ENCODE data around the gene ANKRD44. TPM values are rescaled to one million over a fixed set of nuclear protein-coding genes. Genes with fewer than 3 reads are reported as not detected.
"Not testable (repeated sequence)": the region's sequence is repeated elsewhere in the genome, so short reads cannot be mapped to it uniquely, and the experiment has no call there.

The ANKRD44 gene
- total RNA-seq, 1 experiment from 2014 or later, result 7.1 TPM

DNA sequence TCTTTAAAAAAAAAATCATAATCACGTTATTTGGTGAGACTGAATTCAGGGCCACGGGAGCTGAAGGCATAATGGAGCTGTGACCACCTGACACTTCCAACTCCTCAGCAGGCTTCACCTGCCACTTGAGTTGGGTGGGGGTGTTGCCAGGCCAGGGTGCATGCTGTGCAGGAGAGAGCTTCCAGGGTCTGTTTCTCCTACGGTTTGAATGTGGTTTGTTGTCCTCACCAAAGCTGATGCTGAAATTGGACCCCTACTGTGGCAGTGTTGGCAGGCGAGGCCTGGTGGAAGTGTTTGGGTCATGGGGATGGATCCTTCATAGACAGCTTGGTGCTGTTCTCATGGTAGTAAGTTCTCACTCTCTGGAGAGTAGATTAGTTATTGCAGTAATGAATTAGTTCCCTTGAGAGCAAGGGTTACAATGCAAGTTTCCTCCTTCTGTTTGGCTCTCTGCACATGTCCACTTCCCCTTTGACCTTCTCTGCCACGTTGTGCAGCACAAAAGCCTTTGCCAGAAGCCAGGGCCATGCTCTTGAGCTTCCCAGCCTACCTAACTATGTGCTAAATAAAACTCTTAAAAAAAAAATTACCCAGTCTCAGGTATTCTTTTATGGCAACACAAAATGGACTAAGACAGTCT, 38.3 kb upstream of the ANKRD44 start:
- no peaks in the 10 kb centered on the region for H3K9me3 Mint-ChIP-seq (ENCODE audit: low read depth, unreplicated experiment)
- H3K27me3 Mint-ChIP-seq (ENCODE audit: unreplicated experiment), result no peaks in the 10 kb centered on the region
- intact Hi-C loops (cut with micrococcal nuclease; ENCODE audit: unreplicated experiment), result no loop called here
- no peak for DNase-seq
- no peaks in the 10 kb centered on the region for H3K36me3 Mint-ChIP-seq (ENCODE audit: insufficient read depth, unreplicated experiment)
- no TSS peak for BruUV-seq (replicated peaks)
- no peak for TF ChIP-seq CTCF (IDR thresholded peaks at IDR 0.05; ENCODE audit: unreplicated experiment)
- CTCF ChIA-PET, result no interaction called here
- no peak overlapping the region for H3K27ac Mint-ChIP-seq (ENCODE audit: unreplicated experiment)
- H3K4me1 Mint-ChIP-seq (ENCODE audit: low read depth, unreplicated experiment), result peaks cover 12% of the 10 kb centered on the region
- no peak overlapping the region for H3K4me3 Mint-ChIP-seq (ENCODE audit: low read depth, unreplicated experiment)

GRCh38 chr2:197345846-197346370, 35.3 kb upstream of the ANKRD44 start:
- no TSS peak for BruUV-seq (replicated peaks)
- Mint-ChIP-seq H3K9me3 (ENCODE audit: low read depth, unreplicated experiment) (no peaks in the 10 kb centered on the region), H3K27me3 (ENCODE audit: unreplicated experiment) (no peaks in the 10 kb centered on the region), H3K4me1 (ENCODE audit: low read depth, unreplicated experiment) (peaks cover 7% of the 10 kb centered on the region), H3K27ac (ENCODE audit: unreplicated experiment) (no peak overlapping the region), H3K36me3 (ENCODE audit: insufficient read depth, unreplicated experiment) (no peaks in the 10 kb centered on the region), H3K4me3 (ENCODE audit: low read depth, unreplicated experiment) (no peak overlapping the region)
- DNase-seq, result no peak
- intact Hi-C loops (cut with micrococcal nuclease; ENCODE audit: unreplicated experiment), result no loop called here
- CTCF ChIA-PET, result no interaction called here
- no peak for TF ChIP-seq CTCF (IDR thresholded peaks at IDR 0.05; ENCODE audit: unreplicated experiment)

DNA sequence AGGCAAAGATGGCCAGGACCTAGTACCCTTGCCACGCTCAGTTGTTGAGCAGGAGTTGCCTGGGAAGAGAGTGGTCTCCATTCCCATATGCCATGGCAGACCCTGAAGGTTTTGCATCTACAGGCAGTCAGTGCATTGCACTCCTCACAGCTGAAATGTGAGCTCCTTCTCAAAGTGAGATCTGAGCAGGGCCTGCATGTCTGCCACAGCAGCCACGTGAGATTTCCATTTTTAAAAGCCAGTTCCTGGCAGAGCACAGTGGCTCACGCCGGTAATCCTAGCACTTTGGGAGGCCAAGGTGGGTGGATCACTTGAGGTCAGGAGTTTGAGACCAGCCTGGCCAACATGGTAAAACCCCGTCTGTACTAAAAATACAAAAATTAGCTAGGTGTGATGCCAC, 33.4 kb upstream of the ANKRD44 start:
- H3K9me3 Mint-ChIP-seq (ENCODE audit: low read depth, unreplicated experiment); H3K36me3 Mint-ChIP-seq (ENCODE audit: insufficient read depth, unreplicated experiment); H3K27me3 Mint-ChIP-seq (ENCODE audit: unreplicated experiment); H3K27ac Mint-ChIP-seq (ENCODE audit: unreplicated experiment); CTCF ChIA-PET; DNase-seq; intact Hi-C loops (cut with micrococcal nuclease; ENCODE audit: unreplicated experiment); H3K4me3 Mint-ChIP-seq (ENCODE audit: low read depth, unreplicated experiment); H3K4me1 Mint-ChIP-seq (ENCODE audit: low read depth, unreplicated experiment); BruUV-seq (replicated peaks): not testable (repeated sequence)

DNA sequence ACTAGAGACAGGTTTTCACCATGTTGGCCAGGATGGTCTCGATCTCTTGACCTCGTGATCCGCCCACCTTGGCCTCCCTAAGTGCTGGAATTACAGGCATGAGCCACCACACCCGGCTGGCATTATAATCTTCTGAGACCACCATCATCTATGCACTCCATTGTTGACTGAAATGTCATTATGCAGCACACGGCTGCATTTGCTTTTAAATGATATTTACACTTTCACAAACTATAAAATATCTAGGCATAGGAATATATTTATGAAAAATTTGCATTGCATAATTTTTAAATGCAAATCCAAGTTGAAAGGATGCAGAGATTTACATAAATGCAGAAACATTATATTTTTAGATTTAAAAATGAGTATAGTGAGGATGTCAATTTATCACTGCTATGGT, 30.0 kb upstream of the ANKRD44 start:
- CTCF ChIA-PET, result no interaction called here
- H3K4me3 Mint-ChIP-seq (ENCODE audit: low read depth, unreplicated experiment), result no peak overlapping the region
- no peak for DNase-seq
- H3K27ac Mint-ChIP-seq (ENCODE audit: unreplicated experiment), result no peak overlapping the region
- no peaks in the 10 kb centered on the region for H3K4me1 Mint-ChIP-seq (ENCODE audit: low read depth, unreplicated experiment)
- no peaks in the 10 kb centered on the region for H3K9me3 Mint-ChIP-seq (ENCODE audit: low read depth, unreplicated experiment)
- H3K27me3 Mint-ChIP-seq (ENCODE audit: unreplicated experiment), result no peaks in the 10 kb centered on the region
- no TSS peak for BruUV-seq (replicated peaks)
- no peak for TF ChIP-seq CTCF (IDR thresholded peaks at IDR 0.05; ENCODE audit: unreplicated experiment)
- intact Hi-C loops (cut with micrococcal nuclease; ENCODE audit: unreplicated experiment), result no loop called here
- H3K36me3 Mint-ChIP-seq (ENCODE audit: insufficient read depth, unreplicated experiment), result no peaks in the 10 kb centered on the region

GRCh38 chr2:197339496-197340220, 29.1 kb upstream of the ANKRD44 start:
- no peak overlapping the region for H3K27ac Mint-ChIP-seq (ENCODE audit: unreplicated experiment)
- H3K4me1 Mint-ChIP-seq (ENCODE audit: low read depth, unreplicated experiment), result no peaks in the 10 kb centered on the region
- H3K4me3 Mint-ChIP-seq (ENCODE audit: low read depth, unreplicated experiment), result no peak overlapping the region
- no peaks in the 10 kb centered on the region for H3K27me3 Mint-ChIP-seq (ENCODE audit: unreplicated experiment)
- no peaks in the 10 kb centered on the region for H3K9me3 Mint-ChIP-seq (ENCODE audit: low read depth, unreplicated experiment)
- H3K36me3 Mint-ChIP-seq (ENCODE audit: insufficient read depth, unreplicated experiment), result no peaks in the 10 kb centered on the region
- no TSS peak for BruUV-seq (replicated peaks)
- intact Hi-C loops (cut with micrococcal nuclease; ENCODE audit: unreplicated experiment), result no loop called here
- CTCF ChIA-PET, result no interaction called here
- no peak for DNase-seq
- no peak for TF ChIP-seq CTCF (IDR thresholded peaks at IDR 0.05; ENCODE audit: unreplicated experiment)

All from Calu3 (cell line).